Endothelial cell of umbilical vein (primary cell): Measurements from ENCODE around the gene CMIP. TPM values are rescaled to one million over a fixed set of nuclear protein-coding genes. Genes with fewer than 3 reads are reported as not detected.

Source experiments
- BruUV-seq: library from RNA; stranded (reverse); fragments of 400-500 nt; replicated peaks from 2 replicates; lab custom pipeline; 2021; lab: Mats Ljungman, UMichigan
- CTCF ChIA-PET: fragments of 300-600, 350-600 bp; sonication (Branson Sonifier 250); formaldehyde crosslinking; loops from one replicate; lab custom pipeline; 2021; ENCODE audit warnings: antibody characterized with exemption, inconsistent platforms; lab: Charles Lee
- POLR2A ChIA-PET: fragments of 300-600, 350-600 bp; sonication (Branson Sonifier 250); formaldehyde crosslinking; loops from one replicate; lab custom pipeline; 2021; ENCODE audit warnings: antibody characterized with exemption, inconsistent platforms; lab: Charles Lee
- DNase-seq: peaks from one replicate; pipeline ENCODE4 v3.0.0-alpha.2; 2011; ENCODE audit warnings: low read depth, low spot score
- FAIRE-seq: peaks from 2 replicates; lab custom pipeline; 2011; peaks lifted over from hg19 to GRCh38; lab: Jason Lieb, UNC
- H2AFZ ChIP-seq: 2 replicates; pipeline ENCODE4 v1.6.0; 2012; ENCODE audit warnings: low read depth, low read length, control low read depth, inconsistent platforms
- H3K27ac ChIP-seq: 2 replicates; pipeline ENCODE4 v1.5.1; 2011; ENCODE audit warnings: low read depth, mild to moderate bottlenecking, control low read depth, low read length, moderate library complexity; ENCODE audit not compliant: insufficient read depth
- H3K27me3 ChIP-seq, 2 experiments: 2 replicates each; pipeline versions ENCODE4 v1.6.0 to v1.6.1; 2011; ENCODE audit warnings: low read length in 2 of 2, mixed read lengths in 1 of 2; ENCODE audit not compliant: control insufficient read depth in 2 of 2, insufficient read depth in 2 of 2
- H3K36me3 ChIP-seq, 2 experiments: 2 replicates in 1 of 2; 3 replicates in 1 of 2; pipeline ENCODE4 v1.5.1; 2011; ENCODE audit warnings: low read length in 2 of 2, mild to moderate bottlenecking in 1 of 2, moderate library complexity in 1 of 2; ENCODE audit not compliant: control insufficient read depth in 2 of 2, insufficient read depth in 2 of 2; ENCODE audit errors: extremely low read depth in 1 of 2
- H3K4me1 ChIP-seq: 3 replicates; pipeline ENCODE4 v1.5.1; 2011; ENCODE audit warnings: mild to moderate bottlenecking, low read length; ENCODE audit not compliant: control insufficient read depth, insufficient read depth; ENCODE audit errors: extremely low read depth
- H3K4me2 ChIP-seq: 2 replicates; pipeline ENCODE4 v1.6.1; 2011; ENCODE audit warnings: low read length, control low read depth, mixed read lengths; ENCODE audit not compliant: insufficient read depth
- H3K4me3 ChIP-seq, 3 experiments: fragments of 200-600 bp in 1 of 3; sonication (generic), shearing (Covaris generic) in 1 of 3; replicated peaks in 1 of 3; 2 replicates each; pipeline ENCODE4 v1.5.1; 2011 to 2016; ENCODE audit warnings: control low read depth in 3 of 3, low read length in 3 of 3, mild to moderate bottlenecking in 2 of 3, inconsistent platforms in 1 of 3, low read depth in 1 of 3, moderate library complexity in 1 of 3; ENCODE audit not compliant: insufficient read depth in 1 of 3
- H3K79me2 ChIP-seq: 2 replicates; pipeline ENCODE4 v1.6.0; 2012; ENCODE audit warnings: low read length, inconsistent platforms; ENCODE audit not compliant: control insufficient read depth, insufficient read depth
- H3K9ac ChIP-seq: replicated peaks from 2 replicates; pipeline ENCODE3; 2011; ENCODE audit warnings: low read length, control low read depth; ENCODE audit not compliant: insufficient read depth; ENCODE audit errors: extremely low read depth
- H3K9me1 ChIP-seq: replicated peaks from 3 replicates; pipeline ENCODE4 v1.6.0; 2011; ENCODE audit warnings: mild to moderate bottlenecking, low read length; ENCODE audit not compliant: control insufficient read depth, insufficient read depth; ENCODE audit errors: extremely low read depth
- H3K9me3 ChIP-seq: replicated peaks from 2 replicates; pipeline ENCODE4 v1.5.1; 2012; ENCODE audit warnings: low read length, inconsistent platforms; ENCODE audit not compliant: control insufficient read depth, insufficient read depth
- H4K20me1 ChIP-seq: replicated peaks from 2 replicates; pipeline ENCODE3; 2011; ENCODE audit warnings: mild to moderate bottlenecking, low read length; ENCODE audit not compliant: control insufficient read depth, insufficient read depth; ENCODE audit errors: extremely low read depth
- CTCF ChIP-seq, 2 donors: IDR thresholded peaks; 1 replicate in 1 of 2; 2 replicates in 1 of 2; pipeline ENCODE4 v1.5.1; 2011; ENCODE audit warnings: low read length in 2 of 2, mild to moderate bottlenecking in 2 of 2, moderate library complexity in 2 of 2, control low read depth in 1 of 2, inconsistent platforms in 1 of 2, low read depth in 1 of 2; ENCODE audit not compliant: insufficient read depth in 1 of 2; ENCODE audit errors: extremely low read depth in 1 of 2
- EZH2 ChIP-seq: IDR thresholded peaks from 2 replicates; pipeline ENCODE4 v1.6.1; 2012; ENCODE audit warnings: borderline replicate concordance, low read depth, mild to moderate bottlenecking, moderate library complexity, low read length, inconsistent platforms; ENCODE audit not compliant: severe bottlenecking
- FOS ChIP-seq: IDR thresholded peaks from 2 replicates; pipeline ENCODE4 v1.6.1; 2011; ENCODE audit warnings: mild to moderate bottlenecking, low read length, moderate library complexity, borderline replicate concordance; ENCODE audit not compliant: insufficient read depth
- GATA2 ChIP-seq: IDR thresholded peaks from 2 replicates; pipeline ENCODE4 v1.7.0; 2011; ENCODE audit warnings: low read depth, mild to moderate bottlenecking, moderate library complexity, mixed read lengths, low read length; ENCODE audit not compliant: insufficient read length, insufficient read depth
- JUN ChIP-seq: IDR thresholded peaks from 2 replicates; pipeline ENCODE4 v1.6.1; 2011; ENCODE audit warnings: borderline replicate concordance, low read depth; ENCODE audit not compliant: insufficient read length, insufficient read depth
- MAX ChIP-seq: IDR thresholded peaks from 2 replicates; pipeline ENCODE4 v1.6.1; 2011; ENCODE audit not compliant: insufficient read depth, insufficient read length
- MYC ChIP-seq: IDR thresholded peaks from one replicate; pipeline ENCODE4 v1.6.1; 2011; ENCODE audit warnings: mild to moderate bottlenecking, low read depth, low read length
- POLR2A ChIP-seq: IDR thresholded peaks from 2 replicates; pipeline ENCODE4 v1.6.1; 2012; ENCODE audit warnings: low read depth, mild to moderate bottlenecking, control low read depth, low read length
- POLR2AphosphoS5 ChIP-seq: IDR thresholded peaks from 2 replicates; pipeline ENCODE4 v1.6.1; 2012; ENCODE audit warnings: low read depth, mild to moderate bottlenecking, control low read depth, low read length, moderate library complexity; ENCODE audit not compliant: insufficient read depth
- dilution Hi-C: fragments of 300-500 bp; cut with MboI; formaldehyde crosslinking; loops from one replicate; pipeline ENCODE4 v1.15.0; 2019; ENCODE audit warnings: low sequenced_read_pairs; ENCODE audit not compliant: extremely low pct_ligation_motif_present
- intact Hi-C: fragments of 100-400 bp; cut with micrococcal nuclease; formaldehyde crosslinking; loops from one replicate; pipeline ENCODE4 v1.10.0; 2022
- polyA plus RNA-seq, 4 experiments: library from polyadenylated mRNA; depleted of rRNA in 3 of 4; stranded (reverse) in 3 of 4; unstranded in 1 of 4; fragments of >200 nt; gene quantifications; 2 replicates each; pipeline versions ENCODE4 v1.2.1 to v1.2.3, GENCODE V29; 2011 to 2012; ENCODE audit warnings: missing spikeins in 1 of 4
- total RNA-seq: library from RNA; stranded (reverse); gene quantifications from 2 replicates; pipeline ENCODE4 v1.2.3, GENCODE V29; 2021

CMIP gene
- total and polyA plus RNA-seq, 2 donors (not counting 3 experiments of a cell fraction or from before 2014, with no cell fraction given), result 29.0 to 101 TPM

GRCh38 chr16:81654346-81654745, 209.7 kb downstream of the CMIP start:
- Histone ChIP-seq H2AFZ (no peak overlapping the region), H3K9ac (no peak overlapping the region), H3K4me1 (no peaks in the 10 kb centered on the region), H3K4me2 (no peak overlapping the region), H3K27me3 (no peaks in the 10 kb centered on the region), H3K9me1 (no peaks in the 10 kb centered on the region), H3K27ac (no peak overlapping the region), H3K36me3 (peaks cover 2 to 49% of the 10 kb centered on the region in 2 experiments), H3K9me3 (no peaks in the 10 kb centered on the region), H3K79me2 (no peaks in the 10 kb centered on the region), H3K4me3 (no peak overlapping the region), H4K20me1 (no peaks in the 10 kb centered on the region)
- FAIRE-seq (no peak), DNase-seq (no peak)
- intact Hi-C loops, result no loop called here
- POLR2A ChIA-PET, result no interaction called here
- TF ChIP-seq GATA2, result no peak
- no peak for TF ChIP-seq POLR2A
- no peak for TF ChIP-seq JUN
- no peak for TF ChIP-seq EZH2
- no peak for TF ChIP-seq POLR2AphosphoS5
- TF ChIP-seq MYC, result no peak
- no peak for TF ChIP-seq CTCF (IDR thresholded peaks at IDR 0.05; ENCODE audit: extremely low read depth in 1 of 2, insufficient read depth in 1 of 2, low read depth in 1 of 2, low read length in 2 of 2)
- TF ChIP-seq FOS, result no peak
- no peak for TF ChIP-seq MAX
- CTCF ChIA-PET, result interaction anchor here (1.1 to 1.5 kb wide), 2 partner anchors 20 to 43 kb away, joined by 3 to 4 read pairs; no protein-coding TSS in a partner anchor
- BruUV-seq, result no TSS peak
- dilution Hi-C loops, result no loop called here
